ENCODE measurements around the gene ISCA1.
"Not testable (repeated sequence)": the region's sequence is repeated elsewhere in the genome, so short reads cannot be mapped to it uniquely, and the experiment has no call there.

Gene ISCA1

GRCh38 chr9:86315078-86315477, 32.7 kb upstream of the ISCA1 start:
- no peaks in the 10 kb centered on the region for H3K27me3 ChIP-seq (replicated peaks; ENCODE audit: control insufficient read depth, insufficient read depth, low read length, poor library complexity, severe bottlenecking)
- H3K4me3 ChIP-seq (ENCODE audit: insufficient read depth, low read depth, low read length, poor library complexity, severe bottlenecking): no peak overlapping the region
- no peak overlapping the region for H3K27ac ChIP-seq (ENCODE audit: insufficient read depth, low read length, poor library complexity, severe bottlenecking)
- peaks cover 67% of the 10 kb centered on the region for H3K36me3 ChIP-seq (ENCODE audit: control insufficient read depth, insufficient read depth, low read length)
- H3K9me3 ChIP-seq (ENCODE audit: control insufficient read depth, low read length): no peaks in the 10 kb centered on the region
- no peaks in the 10 kb centered on the region for H3K4me1 ChIP-seq (ENCODE audit: control insufficient read depth, insufficient read depth, low read length, poor library complexity, severe bottlenecking)
- DNase-seq: no peak

GRCh38 chr9:86312959-86313358, 30.6 kb upstream of the ISCA1 start:
- DNase-seq; H3K9me3 ChIP-seq (ENCODE audit: control insufficient read depth, low read length); H3K27me3 ChIP-seq (replicated peaks; ENCODE audit: control insufficient read depth, insufficient read depth, low read length, poor library complexity, severe bottlenecking); H3K27ac ChIP-seq (ENCODE audit: insufficient read depth, low read length, poor library complexity, severe bottlenecking); H3K4me1 ChIP-seq (ENCODE audit: control insufficient read depth, insufficient read depth, low read length, poor library complexity, severe bottlenecking); H3K4me3 ChIP-seq (ENCODE audit: insufficient read depth, low read depth, low read length, poor library complexity, severe bottlenecking): not testable (repeated sequence)
- H3K36me3 ChIP-seq (ENCODE audit: control insufficient read depth, insufficient read depth, low read length): peaks cover 64% of the 10 kb centered on the region

- no peak overlapping the region for H3K27ac ChIP-seq (ENCODE audit: insufficient read depth, low read length, poor library complexity, severe bottlenecking)
- no peak for DNase-seq
- no peak overlapping the region for H3K4me3 ChIP-seq (ENCODE audit: insufficient read depth, low read depth, low read length, poor library complexity, severe bottlenecking)
- H3K27me3 ChIP-seq (replicated peaks; ENCODE audit: control insufficient read depth, insufficient read depth, low read length, poor library complexity, severe bottlenecking): no peaks in the 10 kb centered on the region
- H3K9me3 ChIP-seq (ENCODE audit: control insufficient read depth, low read length): no peaks in the 10 kb centered on the region
- H3K36me3 ChIP-seq (ENCODE audit: control insufficient read depth, insufficient read depth, low read length): peaks cover 62% of the 10 kb centered on the region
- peaks cover 2% of the 10 kb centered on the region for H3K4me1 ChIP-seq (ENCODE audit: control insufficient read depth, insufficient read depth, low read length, poor library complexity, severe bottlenecking)
Measured at GRCh38 chr9:86308687-86309086, 26.3 kb upstream of the ISCA1 start.

GRCh38 chr9:86304236-86304730, 21.9 kb upstream of the ISCA1 start:
- Histone ChIP-seq H3K9me3 (ENCODE audit: control insufficient read depth, low read length) (no peaks in the 10 kb centered on the region), H3K4me3 (ENCODE audit: insufficient read depth, low read depth, low read length, poor library complexity, severe bottlenecking) (no peak overlapping the region), H3K4me1 (ENCODE audit: control insufficient read depth, insufficient read depth, low read length, poor library complexity, severe bottlenecking) (peaks cover 4% of the 10 kb centered on the region), H3K36me3 (ENCODE audit: control insufficient read depth, insufficient read depth, low read length) (peaks cover 66% of the 10 kb centered on the region), H3K27me3 (replicated peaks; ENCODE audit: control insufficient read depth, insufficient read depth, low read length, poor library complexity, severe bottlenecking) (no peaks in the 10 kb centered on the region), H3K27ac (ENCODE audit: insufficient read depth, low read length, poor library complexity, severe bottlenecking) (no peak overlapping the region)
- DNase-seq: no peak

- DNase-seq: peak in 1 of 3 donors; percentile 28
- no peaks in the 10 kb centered on the region for H3K27me3 ChIP-seq (replicated peaks; ENCODE audit: control insufficient read depth, insufficient read depth, low read length, poor library complexity, severe bottlenecking)
- H3K4me1 ChIP-seq (ENCODE audit: control insufficient read depth, insufficient read depth, low read length, poor library complexity, severe bottlenecking): peaks cover 4% of the 10 kb centered on the region
- no peak overlapping the region for H3K4me3 ChIP-seq (ENCODE audit: insufficient read depth, low read depth, low read length, poor library complexity, severe bottlenecking)
- H3K36me3 ChIP-seq (ENCODE audit: control insufficient read depth, insufficient read depth, low read length): peaks cover 64% of the 10 kb centered on the region
- no peaks in the 10 kb centered on the region for H3K9me3 ChIP-seq (ENCODE audit: control insufficient read depth, low read length)
- H3K27ac ChIP-seq (ENCODE audit: insufficient read depth, low read length, poor library complexity, severe bottlenecking): no peak overlapping the region
Measured at GRCh38 chr9:86303316-86303975, 21.1 kb upstream of the ISCA1 start.

- no peaks in the 10 kb centered on the region for H3K27me3 ChIP-seq (replicated peaks; ENCODE audit: control insufficient read depth, insufficient read depth, low read length, poor library complexity, severe bottlenecking)
- H3K27ac ChIP-seq (ENCODE audit: insufficient read depth, low read length, poor library complexity, severe bottlenecking): no peak overlapping the region
- H3K36me3 ChIP-seq (ENCODE audit: control insufficient read depth, insufficient read depth, low read length): peaks cover 69% of the 10 kb centered on the region
Measured at GRCh38 chr9:86301686-86302085, 19.3 kb upstream of the ISCA1 start.

GRCh38 chr9:86300701-86301100, 18.4 kb upstream of the ISCA1 start:
- no peak overlapping the region for H3K27ac ChIP-seq (ENCODE audit: insufficient read depth, low read length, poor library complexity, severe bottlenecking)
- no peaks in the 10 kb centered on the region for H3K9me3 ChIP-seq (ENCODE audit: control insufficient read depth, low read length)
- no peak overlapping the region for H3K4me3 ChIP-seq (ENCODE audit: insufficient read depth, low read depth, low read length, poor library complexity, severe bottlenecking)
- peaks cover 70% of the 10 kb centered on the region for H3K36me3 ChIP-seq (ENCODE audit: control insufficient read depth, insufficient read depth, low read length)
- no peak for DNase-seq
- no peaks in the 10 kb centered on the region for H3K27me3 ChIP-seq (replicated peaks; ENCODE audit: control insufficient read depth, insufficient read depth, low read length, poor library complexity, severe bottlenecking)
- H3K4me1 ChIP-seq (ENCODE audit: control insufficient read depth, insufficient read depth, low read length, poor library complexity, severe bottlenecking): peaks cover 4% of the 10 kb centered on the region

More at GRCh38 chr9:86301686-86302085, 19.3 kb upstream of the ISCA1 start:
- Histone ChIP-seq H3K4me1 (ENCODE audit: control insufficient read depth, insufficient read depth, low read length, poor library complexity, severe bottlenecking) (peaks cover 4% of the 10 kb centered on the region), H3K4me3 (ENCODE audit: insufficient read depth, low read depth, low read length, poor library complexity, severe bottlenecking) (no peak overlapping the region), H3K9me3 (ENCODE audit: control insufficient read depth, low read length) (no peaks in the 10 kb centered on the region)
- DNase-seq: no peak

GRCh38 chr9:86298873-86299272, 16.5 kb upstream of the ISCA1 start:
- Histone ChIP-seq H3K4me1 (ENCODE audit: control insufficient read depth, insufficient read depth, low read length, poor library complexity, severe bottlenecking) (peaks cover 4% of the 10 kb centered on the region), H3K36me3 (ENCODE audit: control insufficient read depth, insufficient read depth, low read length) (peaks cover 56% of the 10 kb centered on the region), H3K9me3 (ENCODE audit: control insufficient read depth, low read length) (no peaks in the 10 kb centered on the region), H3K27me3 (replicated peaks; ENCODE audit: control insufficient read depth, insufficient read depth, low read length, poor library complexity, severe bottlenecking) (no peaks in the 10 kb centered on the region), H3K27ac (ENCODE audit: insufficient read depth, low read length, poor library complexity, severe bottlenecking) (no peak overlapping the region), H3K4me3 (ENCODE audit: insufficient read depth, low read depth, low read length, poor library complexity, severe bottlenecking) (no peak overlapping the region)
- DNase-seq: no peak

GRCh38 chr9:86290341-86290740, 8.0 kb upstream of the ISCA1 start:
- H3K36me3 ChIP-seq (ENCODE audit: control insufficient read depth, insufficient read depth, low read length); DNase-seq; H3K27ac ChIP-seq (ENCODE audit: insufficient read depth, low read length, poor library complexity, severe bottlenecking): not testable (repeated sequence)

GRCh38 chr9:86288499-86289198, 6.3 kb upstream of the ISCA1 start:
- DNase-seq: no peak
- no peaks in the 10 kb centered on the region for H3K9me3 ChIP-seq (ENCODE audit: control insufficient read depth, low read length)
- no peaks in the 10 kb centered on the region for H3K4me1 ChIP-seq (ENCODE audit: control insufficient read depth, insufficient read depth, low read length, poor library complexity, severe bottlenecking)
- no peaks in the 10 kb centered on the region for H3K27me3 ChIP-seq (replicated peaks; ENCODE audit: control insufficient read depth, insufficient read depth, low read length, poor library complexity, severe bottlenecking)
- peaks cover 8% of the 10 kb centered on the region for H3K36me3 ChIP-seq (ENCODE audit: control insufficient read depth, insufficient read depth, low read length)
- no peak overlapping the region for H3K4me3 ChIP-seq (ENCODE audit: insufficient read depth, low read depth, low read length, poor library complexity, severe bottlenecking)
- H3K27ac ChIP-seq (ENCODE audit: insufficient read depth, low read length, poor library complexity, severe bottlenecking): no peak overlapping the region

More at GRCh38 chr9:86290341-86290740, 8.0 kb upstream of the ISCA1 start:
- H3K27me3 ChIP-seq (replicated peaks; ENCODE audit: control insufficient read depth, insufficient read depth, low read length, poor library complexity, severe bottlenecking); H3K9me3 ChIP-seq (ENCODE audit: control insufficient read depth, low read length); H3K4me3 ChIP-seq (ENCODE audit: insufficient read depth, low read depth, low read length, poor library complexity, severe bottlenecking); H3K4me1 ChIP-seq (ENCODE audit: control insufficient read depth, insufficient read depth, low read length, poor library complexity, severe bottlenecking): not testable (repeated sequence)
